Activated CD8-positive, alpha-beta memory T cell treated with anti-CD3 and anti-CD28 coated beads, Interleukin-2, amount 50 U/mL, for 4 hours (primary cell): ENCODE measurements around the gene ALLC.

Experiments
- DNase-seq: peaks from one replicate; pipeline ENCODE4 v3.0.0-alpha.2; 2020

The ALLC gene

GRCh38 chr2:3680548-3681345 lies 22.7 kb downstream of the ALLC start:
- DNase-seq: no peak

GRCh38 chr2:3681625-3682024 lies 23.6 kb downstream of the ALLC start:
- no peak for DNase-seq

GRCh38 chr2:3682811-3683210 lies 24.8 kb downstream of the ALLC start:
- DNase-seq: no peak

GRCh38 chr2:3683748-3684454 lies 25.9 kb downstream of the ALLC start:
- DNase-seq: no peak

GRCh38 chr2:3689998-3690748 lies 32.2 kb downstream of the ALLC start:
- no peak for DNase-seq

GRCh38 chr2:3692375-3692774 lies 34.4 kb downstream of the ALLC start:
- DNase-seq: no peak

GRCh38 chr2:3696545-3696944 lies 38.5 kb downstream of the ALLC start:
- DNase-seq: no peak

- no peak for DNase-seq
These were observed 43.1 kb downstream of the ALLC start for GRCh38 chr2:3701071-3701470.

- no peak for DNase-seq
These were observed 45.3 kb downstream of the ALLC start, which contains the start of gene DCDC2C for GRCh38 chr2:3703236-3703756. TSS of gene DCDC2C (plus strand) at chr2:3703575. CDS start at chr2:3703752, 177 bp downstream.

- DNase-seq: no peak
These were observed 45.9 kb downstream of the ALLC start for GRCh38 chr2:3703757-3704355.

GRCh38 chr2:3704692-3705091 lies 46.7 kb downstream of the ALLC start:
- DNase-seq: no peak

GRCh38 chr2:3705782-3706181 lies 47.8 kb downstream of the ALLC start:
- DNase-seq: no peak

- DNase-seq: no peak
These were observed 48.9 kb downstream of the ALLC start for GRCh38 chr2:3706892-3707291.

- DNase-seq: no peak
These were observed 50.6 kb downstream of the ALLC start for GRCh38 chr2:3708576-3708975.

GRCh38 chr2:3709225-3709624 lies 51.2 kb downstream of the ALLC start:
- no peak for DNase-seq

GRCh38 chr2:3712424-3712823 lies 54.4 kb downstream of the ALLC start:
- no peak for DNase-seq

- DNase-seq: no peak
These were observed 55.0 kb downstream of the ALLC start for GRCh38 chr2:3712831-3713503.

- no peak for DNase-seq
These were observed 60.7 kb downstream of the ALLC start for GRCh38 chr2:3718679-3719078.

GRCh38 chr2:3725002-3725401 lies 67.0 kb downstream of the ALLC start:
- DNase-seq: no peak

GRCh38 chr2:3725458-3726250 lies 67.7 kb downstream of the ALLC start:
- no peak for DNase-seq

GRCh38 chr2:3726511-3726910 lies 68.5 kb downstream of the ALLC start:
- no peak for DNase-seq
